HL-60 (cell line): ENCODE data around the gene PABPN1L.

Source experiments
- DNase-seq, 2 experiments: peaks; one replicate each; pipeline ENCODE4 v3.0.0-alpha.2; 2010 to 2020; ENCODE audit warnings: low read depth in 1 of 2, low spot score in 1 of 2
- H3K27ac ChIP-seq: fragments of 250-450 bp; sonication (Bioruptor Pico); replicated peaks from 2 replicates; pipeline ENCODE4 v1.5.1; 2020; ENCODE audit warnings: mild to moderate bottlenecking, moderate library complexity
- H3K27me3 ChIP-seq: fragments of 250-450 bp; sonication (Bioruptor Pico); 2 replicates; pipeline ENCODE4 v1.5.1; 2021; ENCODE audit warnings: mild to moderate bottlenecking, moderate library complexity; ENCODE audit not compliant: insufficient read depth, poor library complexity, severe bottlenecking
- H3K4me3 ChIP-seq: replicated peaks from 2 replicates; pipeline ENCODE4 v1.5.1; 2011; ENCODE audit warnings: mild to moderate bottlenecking, control low read depth, low read length; ENCODE audit not compliant: insufficient read depth
- GABPA ChIP-seq: IDR thresholded peaks from 2 replicates; pipeline ENCODE4 v1.6.1; 2012; ENCODE audit warnings: low read depth
- POLR2AphosphoS5 ChIP-seq: IDR thresholded peaks from 2 replicates; pipeline ENCODE4 v1.6.1; 2012; ENCODE audit warnings: low read depth
- SPI1 ChIP-seq: IDR thresholded peaks from 2 replicates; pipeline ENCODE4 v1.6.1; 2012; ENCODE audit warnings: low read depth, mild to moderate bottlenecking, borderline replicate concordance
- TF ChIP-seq, protein P1 (sequence below): IDR thresholded peaks from one replicate; pipeline ENCODE4 v1.5.1; 2011; ENCODE audit warnings: low read length, control low read depth, inconsistent platforms; ENCODE audit not compliant: insufficient read depth
- TF ChIP-seq, protein P2 (sequence below): IDR thresholded peaks from 2 replicates; pipeline ENCODE4 v1.6.1; 2012; ENCODE audit warnings: low read depth; ENCODE audit not compliant: insufficient replicate concordance

PABPN1L gene

DNA sequence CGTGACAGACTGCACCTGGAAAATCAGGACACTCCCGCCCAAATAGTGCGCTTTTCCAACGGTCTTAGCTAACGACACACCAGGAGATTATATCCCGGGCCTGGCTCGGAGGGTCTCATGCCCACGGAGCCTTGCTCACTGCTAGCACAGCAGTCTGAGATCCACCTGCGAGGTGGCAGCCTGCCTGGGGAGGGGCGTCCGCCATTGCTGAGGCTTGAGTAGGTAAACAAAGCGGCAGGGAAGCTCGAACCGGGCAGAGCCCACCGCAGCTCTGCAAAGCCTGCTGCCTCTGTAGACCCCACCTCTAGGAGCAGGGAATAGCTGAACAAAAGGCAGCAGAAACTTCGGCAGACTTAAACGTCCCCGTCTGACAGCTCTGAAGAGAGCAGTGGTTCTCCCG is 14.8 kb downstream of the PABPN1L start:
- H3K27me3 ChIP-seq: no peaks in the 10 kb centered on the region
- TF ChIP-seq GABPA: no peak
- no peak overlapping the region for H3K4me3 ChIP-seq
- DNase-seq: no peak
- no peak overlapping the region for H3K27ac ChIP-seq

DNA sequence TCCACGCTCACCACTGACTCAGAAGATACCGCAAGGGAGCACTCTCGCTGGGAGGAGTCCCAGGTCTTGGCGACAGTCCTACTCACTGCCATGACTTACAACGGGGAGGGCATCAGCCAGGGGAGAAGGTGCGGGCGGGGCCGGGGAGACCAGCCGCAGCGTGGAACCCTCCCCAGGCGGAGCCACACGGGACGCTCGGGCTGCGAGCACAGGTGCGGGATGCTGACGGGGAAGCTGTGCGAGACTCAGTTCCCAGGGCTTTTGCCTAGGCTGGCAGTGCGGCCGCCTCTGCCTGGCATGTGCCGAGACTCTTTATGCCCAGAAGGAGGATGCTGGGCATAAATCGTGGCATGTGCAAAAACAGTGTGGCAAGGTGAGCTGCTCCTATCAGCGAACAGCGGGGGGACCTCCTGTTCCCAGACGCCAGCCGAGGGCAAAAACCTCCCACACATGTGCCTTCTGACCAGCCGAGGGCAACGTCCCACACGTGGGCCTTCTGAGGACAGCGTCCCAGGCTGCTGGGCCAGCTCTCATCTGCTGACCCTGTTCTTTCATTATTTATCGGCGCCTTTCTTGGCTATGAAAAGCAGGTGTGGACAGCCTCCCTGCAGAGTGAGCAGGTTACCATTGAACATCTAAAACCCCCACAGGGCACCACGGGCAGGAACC is 15.8 kb downstream of the PABPN1L start:
- no peaks in the 10 kb centered on the region for H3K27me3 ChIP-seq
- H3K27ac ChIP-seq: no peak overlapping the region
- TF ChIP-seq GABPA (no peak), SPI1 (no peak), POLR2AphosphoS5 (no peak)
- TF ChIP-seq, protein P1, sequence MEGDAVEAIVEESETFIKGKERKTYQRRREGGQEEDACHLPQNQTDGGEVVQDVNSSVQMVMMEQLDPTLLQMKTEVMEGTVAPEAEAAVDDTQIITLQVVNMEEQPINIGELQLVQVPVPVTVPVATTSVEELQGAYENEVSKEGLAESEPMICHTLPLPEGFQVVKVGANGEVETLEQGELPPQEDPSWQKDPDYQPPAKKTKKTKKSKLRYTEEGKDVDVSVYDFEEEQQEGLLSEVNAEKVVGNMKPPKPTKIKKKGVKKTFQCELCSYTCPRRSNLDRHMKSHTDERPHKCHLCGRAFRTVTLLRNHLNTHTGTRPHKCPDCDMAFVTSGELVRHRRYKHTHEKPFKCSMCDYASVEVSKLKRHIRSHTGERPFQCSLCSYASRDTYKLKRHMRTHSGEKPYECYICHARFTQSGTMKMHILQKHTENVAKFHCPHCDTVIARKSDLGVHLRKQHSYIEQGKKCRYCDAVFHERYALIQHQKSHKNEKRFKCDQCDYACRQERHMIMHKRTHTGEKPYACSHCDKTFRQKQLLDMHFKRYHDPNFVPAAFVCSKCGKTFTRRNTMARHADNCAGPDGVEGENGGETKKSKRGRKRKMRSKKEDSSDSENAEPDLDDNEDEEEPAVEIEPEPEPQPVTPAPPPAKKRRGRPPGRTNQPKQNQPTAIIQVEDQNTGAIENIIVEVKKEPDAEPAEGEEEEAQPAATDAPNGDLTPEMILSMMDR: no peak
- TF ChIP-seq, protein P2, sequence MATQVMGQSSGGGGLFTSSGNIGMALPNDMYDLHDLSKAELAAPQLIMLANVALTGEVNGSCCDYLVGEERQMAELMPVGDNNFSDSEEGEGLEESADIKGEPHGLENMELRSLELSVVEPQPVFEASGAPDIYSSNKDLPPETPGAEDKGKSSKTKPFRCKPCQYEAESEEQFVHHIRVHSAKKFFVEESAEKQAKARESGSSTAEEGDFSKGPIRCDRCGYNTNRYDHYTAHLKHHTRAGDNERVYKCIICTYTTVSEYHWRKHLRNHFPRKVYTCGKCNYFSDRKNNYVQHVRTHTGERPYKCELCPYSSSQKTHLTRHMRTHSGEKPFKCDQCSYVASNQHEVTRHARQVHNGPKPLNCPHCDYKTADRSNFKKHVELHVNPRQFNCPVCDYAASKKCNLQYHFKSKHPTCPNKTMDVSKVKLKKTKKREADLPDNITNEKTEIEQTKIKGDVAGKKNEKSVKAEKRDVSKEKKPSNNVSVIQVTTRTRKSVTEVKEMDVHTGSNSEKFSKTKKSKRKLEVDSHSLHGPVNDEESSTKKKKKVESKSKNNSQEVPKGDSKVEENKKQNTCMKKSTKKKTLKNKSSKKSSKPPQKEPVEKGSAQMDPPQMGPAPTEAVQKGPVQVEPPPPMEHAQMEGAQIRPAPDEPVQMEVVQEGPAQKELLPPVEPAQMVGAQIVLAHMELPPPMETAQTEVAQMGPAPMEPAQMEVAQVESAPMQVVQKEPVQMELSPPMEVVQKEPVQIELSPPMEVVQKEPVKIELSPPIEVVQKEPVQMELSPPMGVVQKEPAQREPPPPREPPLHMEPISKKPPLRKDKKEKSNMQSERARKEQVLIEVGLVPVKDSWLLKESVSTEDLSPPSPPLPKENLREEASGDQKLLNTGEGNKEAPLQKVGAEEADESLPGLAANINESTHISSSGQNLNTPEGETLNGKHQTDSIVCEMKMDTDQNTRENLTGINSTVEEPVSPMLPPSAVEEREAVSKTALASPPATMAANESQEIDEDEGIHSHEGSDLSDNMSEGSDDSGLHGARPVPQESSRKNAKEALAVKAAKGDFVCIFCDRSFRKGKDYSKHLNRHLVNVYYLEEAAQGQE: no peak
- no peak overlapping the region for H3K4me3 ChIP-seq
- no peak for DNase-seq

DNA sequence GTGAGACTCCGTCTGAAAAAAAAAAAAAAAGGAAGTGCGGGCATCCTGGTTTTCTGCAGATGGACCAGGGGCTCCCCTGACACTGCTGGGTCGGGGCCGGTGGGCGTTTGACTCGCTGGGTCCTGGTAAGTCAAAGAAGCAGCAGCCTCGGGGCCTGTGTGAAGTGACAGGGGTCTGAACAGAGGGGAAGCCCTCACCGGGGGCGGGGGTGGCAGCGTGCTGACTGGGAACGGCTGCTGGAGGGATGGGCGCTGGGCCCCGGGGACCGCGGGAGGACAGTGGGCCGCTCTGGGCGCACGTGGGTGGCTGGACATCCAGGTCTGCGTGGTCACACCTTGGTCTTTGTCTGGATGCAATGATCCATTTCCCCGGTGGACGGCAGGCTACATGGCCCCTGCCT is 17.9 kb downstream of the PABPN1L start:
- H3K27ac ChIP-seq: no peak overlapping the region
- no peak for DNase-seq
- no peak overlapping the region for H3K4me3 ChIP-seq
- TF ChIP-seq GABPA (no peak), SPI1 (0 out of 2 replicates have a peak, but pooled peaks have one; percentile 17), POLR2AphosphoS5 (no peak)
- TF ChIP-seq, protein P1: no peak
- TF ChIP-seq, protein P2: no peak
- no peaks in the 10 kb centered on the region for H3K27me3 ChIP-seq

DNA sequence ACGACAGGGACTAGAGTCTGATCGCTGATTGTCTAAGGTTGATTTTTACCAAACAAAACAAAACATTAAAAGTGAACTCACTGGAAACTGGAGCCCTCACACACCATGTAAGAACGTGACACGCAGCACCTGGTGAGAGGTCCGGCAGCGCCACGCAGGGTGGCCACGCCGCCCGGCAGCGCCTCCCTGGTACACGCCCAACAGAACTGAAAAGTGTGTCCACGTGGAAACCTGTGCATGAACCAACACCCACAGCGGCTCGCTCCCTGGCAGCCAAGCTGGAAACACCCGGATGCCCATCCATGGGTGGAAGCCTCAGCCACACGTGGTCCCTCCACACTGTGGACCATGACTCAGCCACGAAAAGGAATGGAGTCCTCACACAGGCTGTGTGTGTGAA is 18.8 kb downstream of the PABPN1L start:
- no peak overlapping the region for H3K4me3 ChIP-seq
- no peaks in the 10 kb centered on the region for H3K27me3 ChIP-seq
- TF ChIP-seq, protein P2: no peak
- TF ChIP-seq, protein P1: no peak
- no peak for DNase-seq
- no peak overlapping the region for H3K27ac ChIP-seq
